Activated B cell treated with CpG ODN at 0.5 μM for 24 hours (primary cell): Measurements from ENCODE around the gene KLHL8. TPM values are rescaled to one million over a fixed set of nuclear protein-coding genes. Genes with fewer than 3 reads are reported as not detected.

Source experiments
- ATAC-seq: fragments of 200-7000 bp; cut with Tn5 transposase; one replicate; pipeline ENCODE4 v1.10.0; 2021; ENCODE audit warnings: low read depth, mild to moderate bottlenecking, moderate library complexity
- CTCF ChIA-PET: fragments of 350-600 bp; sonication (Branson Sonifier 250); formaldehyde crosslinking; loops from one replicate; lab custom pipeline; 2021; ENCODE audit warnings: antibody characterized with exemption; lab: Charles Lee
- POLR2A ChIA-PET: fragments of 350-600 bp; sonication (Branson Sonifier 250); formaldehyde crosslinking; loops from one replicate; lab custom pipeline; 2021; ENCODE audit warnings: antibody characterized with exemption; lab: Charles Lee
- DNase-seq: peaks from one replicate; pipeline ENCODE4 v3.0.0; 2022
- H3K27ac Mint-ChIP-seq: one replicate; pipeline ENCODE4 v1.8.0; 2020; ENCODE audit warnings: mixed read lengths
- H3K27me3 Mint-ChIP-seq: one replicate; pipeline ENCODE4 v1.8.0; 2021; ENCODE audit warnings: mixed read lengths
- H3K36me3 Mint-ChIP-seq: one replicate; pipeline ENCODE4 v1.8.0; 2021; ENCODE audit warnings: low read depth, mixed read lengths
- H3K4me1 Mint-ChIP-seq: one replicate; pipeline ENCODE4 v1.8.0; 2021; ENCODE audit warnings: mixed read lengths
- H3K4me3 Mint-ChIP-seq: one replicate; pipeline ENCODE4 v1.8.0; 2020; ENCODE audit warnings: mild to moderate bottlenecking, mixed read lengths
- H3K9me3 Mint-ChIP-seq: one replicate; pipeline ENCODE4 v1.8.0; 2020; ENCODE audit warnings: mixed read lengths
- CTCF ChIP-seq: fragments of 200-600 bp; IDR thresholded peaks from one replicate; pipeline ENCODE4 v1.8.0; 2022; ENCODE audit warnings: antibody characterized with exemption, mild to moderate bottlenecking
- intact Hi-C: fragments of 100-400 bp; cut with micrococcal nuclease; formaldehyde crosslinking; loops from one replicate; pipeline ENCODE4 v1.15.1; 2024
- total RNA-seq: library from RNA; stranded (reverse); gene quantifications from 2 replicates; pipeline ENCODE4 v1.2.3, GENCODE V29; 2022

KLHL8 gene
- total RNA-seq, 1 donor from 2014 or later: 12.6 TPM

GRCh38 chr4:87117051-87117731, 103.2 kb downstream of the KLHL8 start:
- Mint-ChIP-seq H3K27me3 (no peaks in the 10 kb centered on the region), H3K36me3 (peaks cover 79% of the 10 kb centered on the region), H3K27ac (no peak overlapping the region), H3K4me3 (no peak overlapping the region), H3K4me1 (peaks cover 25% of the 10 kb centered on the region), H3K9me3 (no peaks in the 10 kb centered on the region)
- DNase-seq (no peak), ATAC-seq (no peak)
- ChIA-PET POLR2A (no interaction called here), CTCF (interaction anchor here (1.5 kb wide), 1 partner anchor 33 kb away, joined by 4 read pairs; no protein-coding TSS in a partner anchor)
- TF ChIP-seq CTCF: no peak
- intact Hi-C loops: no loop called here

DNA sequence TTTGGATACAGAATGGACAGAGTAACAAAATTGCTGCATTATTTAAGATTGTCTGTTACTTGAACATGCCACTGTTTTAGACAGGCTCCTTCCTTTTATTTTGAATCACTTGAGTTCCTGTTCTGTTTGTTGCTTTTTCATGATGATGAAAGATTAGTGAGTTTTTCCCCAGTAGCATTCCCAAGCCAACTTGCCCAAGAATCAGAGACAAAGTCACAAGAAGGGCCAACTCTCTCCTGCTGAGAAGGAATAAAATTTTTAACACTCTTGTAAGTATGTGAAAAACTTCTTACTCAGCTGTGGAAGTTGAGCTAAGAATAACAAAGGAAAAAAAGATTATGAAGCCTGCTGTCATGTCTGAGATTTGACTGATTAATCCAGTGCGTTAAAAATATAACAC, 104.2 kb downstream of the KLHL8 start:
- Mint-ChIP-seq H3K36me3 (peaks cover 83% of the 10 kb centered on the region), H3K27ac (no peak overlapping the region), H3K27me3 (no peaks in the 10 kb centered on the region), H3K4me3 (no peak overlapping the region), H3K9me3 (no peaks in the 10 kb centered on the region), H3K4me1 (peaks cover 17% of the 10 kb centered on the region)
- ATAC-seq (no peak), DNase-seq (no peak)
- ChIA-PET CTCF (interaction anchor here (1.5 kb wide), 1 partner anchor 34 kb away, joined by 4 read pairs; no protein-coding TSS in a partner anchor), POLR2A (interaction anchor here (0.6 kb wide), 1 partner anchor 102 kb away, joined by 3 read pairs; no protein-coding TSS in a partner anchor)
- intact Hi-C loops: no loop called here
- TF ChIP-seq CTCF: no peak

GRCh38 chr4:87114245-87115062, 106.0 kb downstream of the KLHL8 start:
- Mint-ChIP-seq H3K36me3 (peaks cover 75% of the 10 kb centered on the region), H3K4me3 (no peak overlapping the region), H3K4me1 (no peaks in the 10 kb centered on the region), H3K9me3 (no peaks in the 10 kb centered on the region), H3K27ac (no peak overlapping the region), H3K27me3 (no peaks in the 10 kb centered on the region)
- POLR2A ChIA-PET: no interaction called here
- no peak for TF ChIP-seq CTCF
- no peak for DNase-seq
- no peak for ATAC-seq
- intact Hi-C loops: loop anchor here (5.0 kb wide), 1 partner anchor 617 kb away; no protein-coding TSS in a partner anchor
- CTCF ChIA-PET: no interaction called here

GRCh38 chr4:87112063-87112462, 108.4 kb downstream of the KLHL8 start:
- no peaks in the 10 kb centered on the region for H3K27me3 Mint-ChIP-seq
- no peak for ATAC-seq
- no peak for DNase-seq
- no peak for TF ChIP-seq CTCF
- peaks cover 80% of the 10 kb centered on the region for H3K36me3 Mint-ChIP-seq
- H3K9me3 Mint-ChIP-seq: no peaks in the 10 kb centered on the region
- H3K4me1 Mint-ChIP-seq: no peaks in the 10 kb centered on the region
- intact Hi-C loops: loop anchor here (5.0 kb wide), 1 partner anchor 615 kb away; no protein-coding TSS in a partner anchor
- H3K4me3 Mint-ChIP-seq: no peak overlapping the region
- ChIA-PET POLR2A (no interaction called here), CTCF (no interaction called here)
- H3K27ac Mint-ChIP-seq: no peak overlapping the region

Other genes starting within 250 kb of the KLHL8 start
- 0.17 and 0.35 TPM in 2 replicates for gene HSD17B13, start 102.3 kb upstream of the KLHL8 start, total RNA-seq
- 26.2 and 28.4 TPM in 2 replicates for gene HSD17B11, start 170.6 kb upstream of the KLHL8 start, total RNA-seq
- 18.5 and 21.1 TPM in 2 replicates for gene NUDT9, start 202.0 kb upstream of the KLHL8 start, total RNA-seq